Myocyte (in vitro differentiated cells): ENCODE data around the gene RNF220. TPM values are rescaled to one million over a fixed set of nuclear protein-coding genes. Genes with fewer than 3 reads are reported as not detected.

Experiments
- DNase-seq: peaks from one replicate; pipeline ENCODE4 v3.0.0-alpha.2; 2012; ENCODE audit warnings: low read depth
- total RNA-seq: library from RNA; depleted of rRNA; stranded (reverse); fragments of >200 nt; gene quantifications from 2 replicates; pipeline ENCODE4 v1.2.3, GENCODE V29; 2014

Gene RNF220
- total RNA-seq, 1 donor from 2014 or later, result 129 TPM

- no peak for DNase-seq
Measured at GRCh38 chr1:44406737-44407429, 1.8 kb downstream of the RNF220 start.

GRCh38 chr1:44407430-44408211 is 2.6 kb downstream of the RNF220 start:
- no peak for DNase-seq

GRCh38 chr1:44408212-44408582 is 3.1 kb downstream of the RNF220 start:
- no peak for DNase-seq

GRCh38 chr1:44408632-44409602 is 3.9 kb downstream of the RNF220 start:
- DNase-seq, result no peak

- no peak for DNase-seq
Measured at GRCh38 chr1:44409757-44410156, 4.7 kb downstream of the RNF220 start.

GRCh38 chr1:44411861-44412260 is 6.8 kb downstream of the RNF220 start:
- DNase-seq, result no peak

- DNase-seq, result no peak
Measured at GRCh38 chr1:44412601-44413000, 7.5 kb downstream of the RNF220 start.

GRCh38 chr1:44413740-44414139 is 8.7 kb downstream of the RNF220 start:
- no peak for DNase-seq

GRCh38 chr1:44415013-44415412 is 10.0 kb downstream of the RNF220 start:
- no peak for DNase-seq

- no peak for DNase-seq
Measured at GRCh38 chr1:44416408-44416807, 11.4 kb downstream of the RNF220 start.

GRCh38 chr1:44417351-44418021 is 12.4 kb downstream of the RNF220 start:
- peak; percentile 52 for DNase-seq

- DNase-seq, result peak; percentile 46
Measured at GRCh38 chr1:44418022-44418673, 13.1 kb downstream of the RNF220 start.

GRCh38 chr1:44419901-44420300 is 14.8 kb downstream of the RNF220 start:
- no peak for DNase-seq

GRCh38 chr1:44420535-44420934 is 15.5 kb downstream of the RNF220 start:
- DNase-seq, result no peak

- DNase-seq, result no peak
Measured at GRCh38 chr1:44421446-44421884, 16.4 kb downstream of the RNF220 start.

GRCh38 chr1:44422161-44422560 is 17.1 kb downstream of the RNF220 start:
- no peak for DNase-seq

GRCh38 chr1:44423591-44424537 is 18.8 kb downstream of the RNF220 start:
- peak; percentile 90 for DNase-seq

GRCh38 chr1:44424747-44425146 is 19.7 kb downstream of the RNF220 start:
- no peak for DNase-seq
